Hematopoietic multipotent progenitor cell treated with erythropoietin and hydrocortisone succinate and interleukin-3 and kit ligand, for 4 days (in vitro differentiated cells): ENCODE measurements around the gene RNF103.
"Not testable (repeated sequence)": the region's sequence is repeated elsewhere in the genome, so short reads cannot be mapped to it uniquely, and the experiment has no call there.

Source experiments
- DNase-seq: peaks from one replicate; pipeline ENCODE4 v3.0.0-alpha.2; 2015

The RNF103 gene, protein sequence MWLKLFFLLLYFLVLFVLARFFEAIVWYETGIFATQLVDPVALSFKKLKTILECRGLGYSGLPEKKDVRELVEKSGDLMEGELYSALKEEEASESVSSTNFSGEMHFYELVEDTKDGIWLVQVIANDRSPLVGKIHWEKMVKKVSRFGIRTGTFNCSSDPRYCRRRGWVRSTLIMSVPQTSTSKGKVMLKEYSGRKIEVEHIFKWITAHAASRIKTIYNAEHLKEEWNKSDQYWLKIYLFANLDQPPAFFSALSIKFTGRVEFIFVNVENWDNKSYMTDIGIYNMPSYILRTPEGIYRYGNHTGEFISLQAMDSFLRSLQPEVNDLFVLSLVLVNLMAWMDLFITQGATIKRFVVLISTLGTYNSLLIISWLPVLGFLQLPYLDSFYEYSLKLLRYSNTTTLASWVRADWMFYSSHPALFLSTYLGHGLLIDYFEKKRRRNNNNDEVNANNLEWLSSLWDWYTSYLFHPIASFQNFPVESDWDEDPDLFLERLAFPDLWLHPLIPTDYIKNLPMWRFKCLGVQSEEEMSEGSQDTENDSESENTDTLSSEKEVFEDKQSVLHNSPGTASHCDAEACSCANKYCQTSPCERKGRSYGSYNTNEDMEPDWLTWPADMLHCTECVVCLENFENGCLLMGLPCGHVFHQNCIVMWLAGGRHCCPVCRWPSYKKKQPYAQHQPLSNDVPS

DNA sequence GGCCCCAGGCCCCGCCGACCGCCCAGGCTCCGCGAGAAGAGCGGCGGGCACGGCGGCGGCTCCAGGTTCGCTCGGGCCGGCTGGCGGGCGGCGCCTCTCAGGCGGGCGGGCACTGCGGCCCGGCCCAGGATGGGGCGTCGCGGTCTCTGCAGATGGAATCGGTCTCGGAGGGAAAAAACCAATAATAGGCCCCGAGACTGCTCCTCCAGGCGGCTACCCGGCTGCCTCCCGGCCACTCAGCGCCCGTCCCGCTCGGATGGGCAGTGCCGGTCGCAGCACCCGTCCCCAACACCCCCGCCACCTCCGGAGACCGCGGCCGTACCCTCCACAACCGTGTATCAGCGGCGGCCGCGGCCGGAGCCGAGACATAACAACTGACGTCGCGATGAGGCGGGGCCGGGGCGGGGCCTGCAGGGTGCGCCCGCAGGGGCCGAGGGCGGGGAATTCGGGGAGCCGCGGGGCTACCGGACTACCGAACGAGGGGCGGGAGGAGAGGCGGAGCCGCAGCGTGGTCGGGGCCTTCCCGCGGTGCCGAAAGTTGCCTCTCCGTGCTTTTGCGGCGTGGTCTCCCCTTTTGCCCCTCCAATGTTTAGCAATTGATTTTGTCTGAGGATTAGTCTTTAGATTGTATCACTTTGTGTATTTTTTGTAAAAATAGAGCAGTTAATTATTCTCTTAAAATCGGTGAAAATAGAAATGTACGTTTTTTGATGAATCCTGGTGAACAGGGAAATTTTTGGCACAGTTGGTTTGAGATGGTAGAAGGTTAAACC is at the start of gene RNF103:
TSS of gene RNF103 (minus strand) at position 372 of the 773 bp plus-strand sequence. CDS start 979 bp downstream, outside the sequence.
- DNase-seq: peak; percentile 98

DNA sequence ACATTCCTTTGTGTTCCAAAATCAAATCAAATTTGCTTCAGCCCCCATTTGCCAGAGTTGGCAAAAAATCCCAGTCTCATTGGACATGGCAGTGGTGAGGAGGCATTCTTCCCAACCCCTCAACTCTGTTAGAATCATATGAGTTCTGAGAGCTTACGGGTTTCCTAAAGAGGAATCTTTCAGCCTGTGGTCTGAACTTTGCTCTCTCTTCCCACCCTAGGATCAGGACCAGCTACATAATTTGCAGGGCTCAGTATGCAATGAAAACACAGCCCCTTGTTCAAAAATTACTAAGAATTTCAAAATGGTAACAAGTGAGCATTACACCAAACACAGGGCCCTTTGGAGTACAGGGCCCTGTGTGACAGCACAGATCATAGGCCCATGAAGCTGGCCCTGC is 49.3 kb upstream of the RNF103 start:
- DNase-seq: no peak

DNA sequence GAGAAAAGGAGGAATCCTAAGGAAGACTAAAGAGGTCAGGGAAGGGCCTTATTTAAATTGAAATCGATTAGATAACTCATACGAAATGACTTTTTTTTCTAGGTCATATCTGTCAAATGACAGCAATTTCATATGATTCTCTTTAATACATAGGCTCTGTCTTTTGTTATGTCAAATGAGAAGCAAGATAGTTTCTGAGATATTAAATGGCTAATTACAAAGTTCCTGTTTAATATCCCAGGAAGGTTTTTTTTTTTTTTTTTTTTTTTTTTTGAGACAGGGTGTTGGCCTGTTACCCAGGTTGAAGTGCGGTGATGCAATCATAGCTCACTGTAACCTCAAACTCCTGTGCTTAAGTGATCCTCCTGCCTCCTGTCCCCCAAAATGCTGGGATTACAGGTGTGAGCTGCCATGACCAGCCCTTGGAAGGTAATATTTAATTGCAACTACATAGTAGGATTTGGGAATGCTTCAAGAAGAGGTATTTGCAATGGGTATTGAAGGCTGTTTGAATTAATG is 48.4 kb upstream of the RNF103 start:
- no peak for DNase-seq

DNA sequence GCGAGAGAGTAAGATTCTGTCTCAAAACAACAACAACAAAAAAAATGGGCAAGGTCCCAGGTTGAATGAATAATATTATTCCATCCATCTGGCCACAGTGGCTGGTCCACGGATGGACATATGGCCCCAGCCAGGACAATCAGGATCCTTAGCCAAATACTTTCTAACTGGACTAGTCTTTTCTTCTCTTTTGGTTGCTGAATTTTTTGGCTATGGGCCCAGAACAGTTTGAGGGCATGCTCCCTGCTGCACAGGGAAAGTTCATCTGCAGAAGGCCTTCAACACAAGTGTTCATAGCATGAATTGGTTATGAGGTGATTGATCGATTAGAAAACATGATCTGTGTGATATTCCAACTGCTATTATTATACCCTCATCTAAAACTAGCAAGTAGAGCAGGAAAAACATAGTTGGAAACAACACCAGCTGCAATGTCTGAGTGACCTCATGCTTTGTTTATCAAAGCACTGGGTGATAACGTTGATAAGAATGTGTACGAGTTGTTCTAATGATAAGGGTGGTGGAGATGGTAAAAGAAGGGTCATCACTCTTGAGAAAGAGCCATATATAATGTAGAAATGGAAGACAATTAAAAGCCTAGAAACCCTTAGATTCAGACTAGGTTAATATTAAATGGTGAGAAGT is 47.8 kb upstream of the RNF103 start:
- peak; percentile 27 for DNase-seq

DNA sequence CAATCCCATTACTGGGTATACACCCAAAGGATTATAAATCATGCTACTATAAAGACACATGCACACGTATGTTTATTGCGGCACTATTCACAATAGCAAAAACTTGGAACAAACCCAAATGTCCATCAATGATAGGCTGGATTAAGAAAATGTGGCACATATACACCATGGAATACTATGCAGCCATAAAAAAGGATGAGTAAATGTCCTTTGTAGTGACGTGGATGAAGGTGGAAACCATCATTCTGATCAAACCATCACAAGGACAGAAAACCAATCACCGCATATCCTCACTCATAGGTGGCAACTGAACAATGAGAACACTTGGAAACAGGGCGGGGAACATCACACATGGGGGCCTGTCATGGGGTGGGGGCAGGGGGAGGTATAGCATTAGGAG is 45.7 kb upstream of the RNF103 start:
- DNase-seq: not testable (repeated sequence)

DNA sequence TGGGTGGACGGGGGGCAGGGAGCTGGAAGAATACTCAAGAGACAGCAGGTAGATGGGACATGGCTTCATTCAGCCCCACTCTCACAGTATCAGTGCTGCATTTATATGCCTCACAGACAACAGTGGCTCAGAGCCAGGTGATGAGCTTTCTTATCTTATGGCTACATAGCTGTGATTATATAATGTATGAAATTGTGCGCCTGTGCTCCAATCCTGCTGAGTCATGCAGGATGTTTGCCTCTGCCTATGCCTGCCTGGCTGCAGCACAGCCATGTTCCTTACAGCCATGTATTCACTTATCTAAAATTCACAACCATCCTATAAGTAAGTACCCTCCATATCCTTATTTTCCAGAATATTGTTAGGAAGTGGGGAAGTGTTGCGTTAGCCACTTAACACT is 37.7 kb upstream of the RNF103 start:
- DNase-seq: peak; percentile 45

DNA sequence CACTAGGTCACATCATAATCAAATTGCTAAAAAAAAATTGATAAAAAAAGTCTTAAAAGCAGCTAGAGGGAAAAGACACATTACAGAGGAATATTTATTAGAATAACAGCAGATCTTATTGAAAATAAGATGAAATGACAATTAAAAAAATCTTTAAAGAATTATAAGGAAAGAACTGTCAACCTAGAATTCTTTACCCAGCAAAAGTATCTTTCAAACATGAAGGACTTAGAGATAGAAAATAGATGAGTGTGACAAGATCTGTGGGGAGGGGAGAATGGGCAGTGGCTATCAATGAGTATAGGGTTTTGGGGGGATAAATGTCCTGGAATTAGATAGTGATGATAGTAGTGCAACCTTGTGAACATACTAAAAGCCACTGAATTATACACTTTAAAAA is 26.5 kb upstream of the RNF103 start:
- DNase-seq: no peak

DNA sequence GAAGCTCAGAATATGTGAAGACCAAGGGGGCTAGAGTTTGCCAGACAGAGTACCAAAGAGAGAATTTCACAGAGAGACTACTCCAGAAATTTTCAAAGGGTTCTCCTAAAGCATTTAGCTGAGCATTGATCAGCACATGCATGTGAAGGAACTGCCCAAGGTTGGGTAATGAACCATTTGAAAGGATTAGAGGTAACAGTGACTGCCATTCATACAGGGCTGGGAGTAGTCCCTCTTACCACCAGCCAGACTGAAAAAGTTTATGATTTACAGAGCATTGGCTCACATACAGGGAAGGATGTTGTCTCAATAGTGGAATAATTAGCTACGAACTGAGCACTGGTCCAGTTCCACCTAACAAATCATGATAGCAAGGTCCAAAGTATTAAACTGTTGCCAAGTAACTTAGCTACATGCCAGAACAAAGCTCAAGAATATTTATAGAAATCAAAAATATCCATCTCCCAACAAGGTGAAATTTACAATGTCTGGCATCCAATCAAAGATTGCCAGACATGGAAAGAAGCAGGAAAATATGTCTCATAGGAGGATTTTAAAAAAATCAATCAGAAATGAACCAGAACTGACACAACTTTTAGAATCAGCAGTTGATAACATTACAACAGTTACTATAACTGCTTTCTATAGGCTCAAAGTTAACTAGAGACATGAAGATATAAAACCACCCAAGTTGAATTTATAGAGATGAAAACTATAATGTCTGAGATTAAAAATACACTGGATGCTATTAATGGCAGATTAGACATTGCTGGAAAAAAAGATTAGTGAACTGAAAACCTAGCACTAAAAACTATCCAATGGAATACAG is 25.7 kb upstream of the RNF103 start:
- DNase-seq: no peak

DNA sequence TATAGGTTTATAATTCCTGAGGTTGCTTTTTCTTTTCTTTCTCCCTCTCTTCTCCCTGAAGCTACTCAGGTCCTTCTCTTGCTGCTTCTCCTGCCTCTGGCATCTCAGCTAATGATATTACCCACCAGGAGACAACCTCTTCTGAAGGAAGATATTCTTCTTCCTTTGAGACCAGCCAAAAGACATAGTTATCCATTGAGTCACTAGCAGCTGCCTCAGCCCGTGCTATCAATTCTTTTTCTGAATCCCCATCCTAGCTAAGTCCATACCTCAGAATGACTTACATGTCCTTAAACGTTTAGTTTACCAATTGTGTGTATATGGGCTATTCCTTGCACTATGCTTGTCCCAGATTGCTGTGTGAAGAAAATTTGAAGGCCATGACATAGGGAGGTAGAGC is 25.0 kb upstream of the RNF103 start:
- no peak for DNase-seq

DNA sequence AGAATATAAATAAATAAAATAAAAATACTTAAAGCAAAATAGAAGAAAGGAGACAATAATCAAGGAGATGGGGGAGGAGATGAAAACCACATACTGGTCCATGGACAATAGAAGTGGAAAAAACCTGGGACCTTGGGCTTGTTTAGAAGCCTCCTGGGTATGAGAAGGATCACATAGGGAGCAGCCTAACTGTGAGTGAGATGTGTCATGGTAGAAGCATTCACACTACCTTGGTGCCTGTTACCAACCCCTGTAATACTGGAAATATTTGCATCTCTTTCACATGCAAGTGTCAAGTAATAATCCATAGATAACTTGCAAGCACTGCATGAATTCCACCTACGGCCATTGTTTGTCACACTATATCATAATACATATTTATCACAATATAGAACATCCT is 23.2 kb upstream of the RNF103 start:
- DNase-seq: no peak

DNA sequence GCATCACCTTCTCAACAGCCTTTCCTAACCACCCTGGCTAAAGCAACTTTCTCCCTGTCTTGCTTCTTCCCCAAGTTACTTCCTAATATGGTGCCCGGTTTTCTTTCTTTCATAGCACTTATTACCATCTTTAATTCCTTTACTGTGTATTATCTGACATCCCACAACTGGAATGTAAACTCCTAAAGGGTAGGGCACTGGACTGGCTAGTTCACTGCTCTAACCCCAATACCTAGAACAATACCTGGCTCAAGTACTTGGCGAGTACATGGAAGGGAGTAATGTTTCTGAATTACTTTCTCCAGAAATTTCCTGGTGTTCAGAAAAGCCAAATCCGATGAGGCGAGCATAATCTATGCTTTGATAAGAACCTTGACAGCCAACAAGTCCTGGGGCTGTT is 22.7 kb upstream of the RNF103 start:
- no peak for DNase-seq

DNA sequence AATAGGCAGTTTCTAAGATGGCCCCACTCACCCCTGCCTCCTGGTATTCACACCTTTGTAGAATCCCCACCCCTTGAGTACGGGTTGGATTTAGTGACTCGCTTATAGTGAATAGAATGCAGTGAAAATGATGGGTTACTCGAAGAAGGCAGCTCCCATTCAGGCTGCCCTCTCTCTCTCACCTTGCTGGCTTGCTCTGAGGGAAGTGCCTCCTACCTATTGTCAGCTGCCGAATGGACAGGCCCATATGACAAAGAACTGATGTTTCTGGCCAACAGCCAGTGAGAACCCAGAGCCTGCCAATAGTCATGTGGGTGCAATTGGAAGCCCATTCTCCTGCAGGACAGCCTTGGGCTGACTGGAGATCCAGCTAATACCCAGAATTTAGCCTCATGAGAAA is 22.1 kb upstream of the RNF103 start:
- no peak for DNase-seq

DNA sequence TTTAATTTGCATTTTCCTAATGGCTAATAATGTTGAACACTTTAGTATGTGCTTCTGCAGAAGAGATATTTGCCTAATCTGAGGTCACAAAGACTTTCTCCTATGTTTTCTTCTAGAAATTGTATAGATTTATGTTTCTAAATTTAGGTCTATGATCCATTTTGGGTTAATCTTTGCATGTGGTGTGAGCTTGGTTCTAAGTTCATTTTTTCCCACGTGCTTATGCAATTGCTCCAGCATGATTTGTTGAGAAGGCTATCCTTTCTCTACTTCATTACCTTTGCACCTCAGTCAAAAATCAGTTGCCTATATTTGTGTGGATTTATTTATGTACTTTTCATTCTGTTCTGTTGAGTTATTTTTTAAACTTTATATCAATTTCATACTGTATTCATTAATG is 15.0 kb upstream of the RNF103 start:
- DNase-seq: no peak

DNA sequence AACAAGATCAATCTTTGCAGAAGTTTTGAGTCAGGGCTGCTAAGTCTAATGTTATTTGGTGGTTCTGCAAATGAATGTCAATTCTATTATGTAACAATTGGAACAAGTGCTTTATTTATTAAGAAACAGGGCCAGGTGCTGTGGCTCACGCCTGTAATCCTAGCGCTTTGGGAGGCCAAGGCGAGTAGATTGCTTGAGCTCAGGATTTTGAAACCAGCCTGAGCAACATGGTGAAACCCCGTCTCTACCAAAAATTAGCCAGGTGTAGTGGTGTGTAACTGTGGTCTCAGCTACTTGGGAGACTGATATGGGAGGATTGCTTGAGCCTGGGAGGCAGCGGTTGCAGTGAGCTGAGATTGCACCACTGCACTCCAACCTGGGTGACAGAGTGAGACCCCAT is 13.2 kb upstream of the RNF103 start:
- DNase-seq: no peak

DNA sequence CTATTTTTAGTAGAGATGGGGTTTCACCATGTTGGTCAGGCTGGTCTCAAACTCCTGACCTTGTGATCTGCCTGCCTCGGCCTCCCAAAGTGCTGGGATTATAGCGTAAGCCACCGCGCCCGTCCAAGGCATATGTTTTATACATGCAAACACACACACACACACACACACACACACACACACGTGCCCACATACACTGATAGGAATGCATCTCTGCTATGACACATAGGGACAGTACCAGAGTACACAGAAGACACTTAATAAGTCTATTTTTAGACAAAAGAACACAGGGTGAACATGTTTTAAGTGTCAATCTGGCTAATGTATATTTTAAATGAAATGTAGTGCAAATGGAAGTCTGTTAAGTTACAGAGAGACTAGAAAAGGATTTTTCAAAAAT is 10.7 kb upstream of the RNF103 start:
- DNase-seq: no peak

DNA sequence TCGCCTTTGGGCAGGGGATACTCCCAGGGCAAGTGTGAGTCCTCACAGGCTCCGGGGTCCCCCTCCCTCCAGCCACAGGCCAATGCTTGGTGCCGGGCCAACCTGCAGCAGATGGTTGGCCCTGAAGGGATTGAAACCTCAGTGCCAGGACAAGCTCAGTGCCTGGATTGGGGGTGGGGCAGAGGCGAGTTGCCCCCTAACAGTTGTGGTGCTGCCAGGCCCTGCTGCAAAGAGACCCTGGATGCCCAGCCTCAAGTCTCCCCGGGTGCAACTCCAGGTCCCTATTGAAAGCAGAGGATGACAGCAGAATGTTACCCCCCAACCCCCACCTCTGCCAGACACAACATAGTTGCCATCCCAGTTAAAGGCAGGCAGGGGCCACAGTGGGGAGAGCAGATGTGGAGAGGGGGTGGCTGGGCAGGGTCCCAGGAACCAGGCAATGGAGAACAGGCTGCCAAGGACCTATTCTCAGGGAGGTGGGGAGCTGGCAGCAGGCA is 9.5 kb upstream of the RNF103 start:
- DNase-seq: peak; percentile 53

DNA sequence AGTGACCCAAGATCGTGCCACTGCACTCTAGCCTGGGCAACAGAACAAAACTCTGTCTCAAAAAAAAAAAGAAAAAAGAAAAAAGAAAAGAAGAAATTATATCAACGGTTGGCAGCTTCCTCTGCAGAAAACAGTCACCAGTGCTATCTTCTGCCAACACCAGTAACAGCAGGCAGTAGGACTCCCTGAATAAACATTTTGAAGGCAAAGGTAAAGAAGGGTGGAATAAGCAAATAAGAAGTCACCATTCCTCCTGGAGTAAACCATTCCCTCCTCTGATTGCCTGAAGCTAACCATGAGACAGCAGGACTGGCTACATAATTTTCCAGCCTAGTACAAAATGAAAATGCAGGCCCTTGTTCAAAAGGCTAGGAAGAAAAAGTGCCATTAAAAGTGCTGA is 9.0 kb upstream of the RNF103 start:
- peak; percentile 75 for DNase-seq

DNA sequence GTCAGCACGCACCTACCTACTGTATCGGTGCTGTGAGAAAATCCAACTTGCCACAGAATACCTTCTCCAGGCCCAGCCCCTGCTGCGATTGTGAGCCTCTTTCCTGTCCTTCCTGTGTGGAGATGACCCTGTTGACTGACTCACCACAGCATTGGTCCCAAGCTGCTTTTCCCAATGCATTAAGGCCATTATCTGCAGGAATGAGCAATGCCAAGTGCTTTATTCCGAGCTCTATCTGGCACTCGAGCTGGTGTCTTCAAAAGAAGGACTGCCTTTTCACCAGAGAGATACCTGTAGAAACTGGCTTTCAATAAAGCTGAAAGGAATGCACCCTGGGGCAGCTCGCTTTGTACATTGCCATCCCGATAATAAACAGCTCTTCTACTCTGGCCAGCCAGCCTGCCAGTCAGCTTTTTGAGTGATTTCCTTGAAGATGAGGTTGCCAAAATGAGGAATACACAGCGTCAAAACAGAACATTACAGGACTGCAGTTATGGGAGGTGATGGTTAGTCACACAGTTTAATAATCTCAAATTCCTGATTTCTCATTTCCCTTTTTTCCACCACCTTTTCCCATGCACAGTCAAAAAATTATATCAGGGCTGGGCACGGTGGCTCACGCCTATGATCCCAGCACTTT is 8.3 kb upstream of the RNF103 start:
- no peak for DNase-seq

DNA sequence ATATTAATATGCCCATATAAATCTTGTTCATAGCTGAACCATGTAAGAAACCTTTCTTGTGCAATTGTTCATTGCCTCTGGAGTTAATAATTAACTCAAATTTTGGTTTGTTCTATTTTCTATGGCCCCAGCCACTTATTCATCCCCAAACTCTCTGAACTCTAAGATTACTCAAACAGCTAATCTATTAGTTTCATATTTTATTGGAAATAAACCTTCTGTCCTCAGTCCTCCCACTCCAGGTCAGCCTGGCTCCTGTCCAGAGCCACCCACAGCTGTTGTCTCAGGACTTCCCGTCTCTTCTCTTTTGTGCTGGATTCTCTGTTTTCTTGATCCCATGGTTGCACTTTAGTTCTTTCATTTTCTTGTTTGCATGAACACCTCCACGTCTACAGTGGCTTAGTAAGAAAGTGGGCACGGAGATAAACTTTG is 4.4 kb upstream of the RNF103 start:
- DNase-seq: no peak

DNA sequence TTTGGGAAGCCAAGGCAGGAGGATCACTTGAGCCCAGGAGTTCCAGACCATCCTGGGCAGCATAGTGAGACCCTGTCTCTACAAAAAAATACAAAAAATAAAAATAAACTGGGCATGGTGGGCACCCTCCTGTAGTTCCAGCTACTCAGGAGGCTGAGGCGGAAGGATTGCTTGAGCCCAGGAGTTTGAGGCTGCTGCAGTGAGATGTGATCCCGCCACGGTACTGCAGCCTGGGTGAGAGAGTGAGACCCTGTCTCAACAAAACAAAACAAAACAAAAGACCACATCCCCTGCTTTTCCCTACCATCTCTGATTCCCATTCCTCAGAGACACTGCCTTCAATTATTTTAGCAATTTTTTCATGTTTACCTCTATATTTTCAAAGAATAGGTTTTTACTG is 3.9 kb upstream of the RNF103 start:
- DNase-seq: no peak

DNA sequence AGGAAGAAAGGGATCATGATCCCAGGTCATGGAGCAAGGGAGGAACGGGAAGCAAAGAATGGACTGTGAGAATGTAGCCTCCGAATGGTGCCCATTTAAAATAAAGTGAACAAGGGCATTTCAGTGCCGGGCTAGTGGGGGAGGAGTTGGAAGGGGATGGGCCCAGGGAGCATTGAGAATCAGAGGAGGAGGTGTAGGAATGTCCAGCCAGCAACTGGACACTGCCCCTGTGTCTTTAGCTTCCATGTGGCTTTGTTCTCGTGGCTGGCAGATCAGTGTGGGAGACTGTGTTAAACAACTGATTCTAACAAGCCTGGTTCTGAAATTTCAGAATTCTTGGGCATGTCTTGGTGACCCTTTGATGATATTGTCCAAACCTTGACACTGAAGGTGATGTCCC is 1.4 kb upstream of the RNF103 start:
- no peak for DNase-seq

DNA sequence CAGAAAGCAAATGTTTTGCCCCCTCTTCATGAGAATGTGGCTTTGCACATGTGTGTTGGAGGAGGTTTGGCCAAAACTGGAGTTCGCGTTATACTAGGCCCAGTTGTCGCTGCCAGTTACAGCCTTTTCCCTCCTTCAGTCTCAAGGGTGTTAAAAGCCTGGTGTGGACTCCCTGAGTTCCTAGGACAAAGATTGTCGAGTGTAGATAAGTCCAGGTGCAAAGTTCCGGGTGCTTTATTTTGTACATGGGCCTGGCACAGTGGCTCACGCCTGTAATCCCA is 542 bp upstream of the RNF103 start:
- DNase-seq: peak; percentile 47
